WTC11 (cell line): ENCODE data around the gene DUSP15. TPM values are rescaled to one million over a fixed set of nuclear protein-coding genes. Genes with fewer than 3 reads are reported as not detected.

Experiments used
- ATAC-seq: fragments of 200-7000 bp; cut with Tn5 transposase; 2 replicates; pipeline ENCODE4 v1.10.0; 2021; ENCODE audit warnings: mild to moderate bottlenecking, moderate library complexity
- CTCF ChIA-PET: fragments of 300-600 bp; sonication (Branson Sonifier 250); formaldehyde crosslinking; loops from one replicate; lab custom pipeline; 2021; ENCODE audit warnings: antibody characterized with exemption; lab: Charles Lee
- POLR2A ChIA-PET: fragments of 350-600 bp; sonication (Branson Sonifier 250); formaldehyde crosslinking; loops from one replicate; lab custom pipeline; 2021; ENCODE audit warnings: antibody characterized with exemption; lab: Charles Lee
- DNase-seq: peaks from one replicate; pipeline ENCODE4 v3.0.0; 2021; ENCODE audit warnings: low spot score
- H3K27ac Mint-ChIP-seq: 2 replicates; pipeline ENCODE4 v1.8.0; 2021; ENCODE audit warnings: mixed read lengths
- H3K27me3 Mint-ChIP-seq: 2 replicates; pipeline ENCODE4 v1.8.0; 2021; ENCODE audit warnings: low read depth, mild to moderate bottlenecking, moderate library complexity, mixed read lengths
- H3K36me3 Mint-ChIP-seq: 2 replicates; pipeline ENCODE4 v1.8.0; 2021; ENCODE audit warnings: mixed read lengths
- H3K4me1 Mint-ChIP-seq: 2 replicates; pipeline ENCODE4 v1.8.0; 2022; ENCODE audit warnings: mixed read lengths
- H3K4me3 Mint-ChIP-seq: 2 replicates; pipeline ENCODE4 v1.8.0; 2021; ENCODE audit warnings: mild to moderate bottlenecking, moderate library complexity, mixed read lengths
- H3K9me3 Mint-ChIP-seq: 2 replicates; pipeline ENCODE4 v1.8.0; 2021; ENCODE audit warnings: mixed read lengths
- ATF1 ChIP-seq: sonication (generic); formaldehyde crosslinking; IDR thresholded peaks from 2 replicates; pipeline ENCODE4 v1.8.1; 2023; ENCODE audit warnings: mild to moderate bottlenecking, moderate library complexity, missing genetic modification reagents
- CREM ChIP-seq: sonication (generic); formaldehyde crosslinking; IDR thresholded peaks from 2 replicates; pipeline ENCODE4 v1.8.1; 2022; ENCODE audit warnings: mild to moderate bottlenecking, missing genetic modification reagents, moderate library complexity
- ELF4 ChIP-seq: sonication (generic); formaldehyde crosslinking; IDR thresholded peaks from 2 replicates; pipeline ENCODE4 v1.8.1; 2022; ENCODE audit warnings: low read depth, mild to moderate bottlenecking, moderate library complexity, missing genetic modification reagents
- ETV6 ChIP-seq: sonication (generic); formaldehyde crosslinking; IDR thresholded peaks from 2 replicates; pipeline ENCODE4 v1.8.1; 2022; ENCODE audit warnings: mild to moderate bottlenecking, missing genetic modification reagents
- FOXP1 ChIP-seq: sonication (generic); formaldehyde crosslinking; IDR thresholded peaks from 2 replicates; pipeline ENCODE4 v1.8.0; 2022; ENCODE audit warnings: missing genetic modification reagents, mild to moderate bottlenecking, moderate library complexity, borderline replicate concordance
- GABPB1 ChIP-seq: sonication (generic); formaldehyde crosslinking; IDR thresholded peaks from 2 replicates; pipeline ENCODE4 v1.8.1; 2023; ENCODE audit warnings: mild to moderate bottlenecking, missing genetic modification reagents
- KAT7 ChIP-seq: sonication (generic); formaldehyde crosslinking; IDR thresholded peaks from 2 replicates; pipeline ENCODE4 v1.8.1; 2023; ENCODE audit warnings: missing genetic modification reagents, mild to moderate bottlenecking, borderline replicate concordance
- NR2C2 ChIP-seq: sonication (generic); formaldehyde crosslinking; IDR thresholded peaks from 2 replicates; pipeline ENCODE4 v1.8.0; 2022; ENCODE audit warnings: mild to moderate bottlenecking, missing genetic modification reagents
- NR3C1 ChIP-seq: sonication (generic); formaldehyde crosslinking; conservative IDR thresholded peaks from 2 replicates; pipeline ENCODE4 v1.8.1; 2023; ENCODE audit warnings: low read depth, mild to moderate bottlenecking, missing genetic modification reagents
- OVOL2 ChIP-seq: fragments of 250-450 bp; sonication (Bioruptor Pico); IDR thresholded peaks from 2 replicates; pipeline ENCODE4 v1.9.0; 2021; ENCODE audit warnings: mild to moderate bottlenecking, borderline replicate concordance
- SMAD3 ChIP-seq: sonication (generic); formaldehyde crosslinking; IDR thresholded peaks from 2 replicates; pipeline ENCODE4 v1.8.0; 2022; ENCODE audit warnings: missing genetic modification reagents, mild to moderate bottlenecking, borderline replicate concordance
- SOX15 ChIP-seq: fragments of 250-450 bp; sonication (Bioruptor Pico); IDR thresholded peaks from 2 replicates; pipeline ENCODE4 v1.9.0; 2021; ENCODE audit warnings: mild to moderate bottlenecking
- SP1 ChIP-seq: sonication (generic); formaldehyde crosslinking; conservative IDR thresholded peaks from 2 replicates; pipeline ENCODE4 v1.8.1; 2022; ENCODE audit warnings: missing genetic modification reagents
- TCF7 ChIP-seq: sonication (generic); formaldehyde crosslinking; IDR thresholded peaks from 2 replicates; pipeline ENCODE4 v1.8.0; 2022; ENCODE audit warnings: mild to moderate bottlenecking, low read depth, missing genetic modification reagents, moderate library complexity
- ZBTB21 ChIP-seq: sonication (generic); formaldehyde crosslinking; IDR thresholded peaks from 2 replicates; pipeline ENCODE4 v1.8.1; 2023; ENCODE audit warnings: mild to moderate bottlenecking, missing genetic modification reagents, borderline replicate concordance
- ZNF263 ChIP-seq: sonication (generic); formaldehyde crosslinking; IDR thresholded peaks from 2 replicates; pipeline ENCODE4 v1.8.1; 2022; ENCODE audit warnings: low read depth, mild to moderate bottlenecking, moderate library complexity, missing genetic modification reagents
- ZNF416 ChIP-seq: fragments of 250-450 bp; sonication (Bioruptor Pico); IDR thresholded peaks from 2 replicates; pipeline ENCODE4 v1.9.0; 2021; ENCODE audit warnings: mild to moderate bottlenecking, inconsistent platforms
- total RNA-seq: library from RNA; stranded (reverse); gene quantifications from 3 replicates; pipeline ENCODE4 v1.2.3, GENCODE V29; 2021
- TF ChIP-seq, protein P1 (sequence below): sonication (generic); formaldehyde crosslinking; IDR thresholded peaks from 2 replicates; pipeline ENCODE4 v1.8.1; 2022; ENCODE audit warnings: low read depth, missing genetic modification reagents, borderline replicate concordance
- TF ChIP-seq, protein P2 (sequence below): fragments of 250-450 bp; sonication (Bioruptor Pico); IDR thresholded peaks from 2 replicates; pipeline ENCODE4 v2.1.2; 2022; ENCODE audit warnings: mild to moderate bottlenecking, moderate library complexity
- TF ChIP-seq, protein P3 (sequence below): sonication (generic); formaldehyde crosslinking; IDR thresholded peaks from 2 replicates; pipeline ENCODE4 v1.8.1; 2022; ENCODE audit warnings: mild to moderate bottlenecking, moderate library complexity, missing genetic modification reagents
- TF ChIP-seq, protein P4 (sequence below): fragments of 250-450 bp; sonication (Bioruptor Pico); IDR thresholded peaks from 2 replicates; pipeline ENCODE4 v1.9.0; 2021; ENCODE audit warnings: moderate library complexity, mild to moderate bottlenecking, inconsistent platforms, borderline replicate concordance
- TF ChIP-seq, protein P5 (sequence below): sonication (generic); formaldehyde crosslinking; IDR thresholded peaks from 2 replicates; pipeline ENCODE4 v1.8.1; 2023; ENCODE audit warnings: mild to moderate bottlenecking, missing genetic modification reagents, borderline replicate concordance
- TF ChIP-seq, protein P6 (sequence below): fragments of 200-600 bp; IDR thresholded peaks from 2 replicates; pipeline ENCODE4 v1.8.0; 2022; ENCODE audit warnings: antibody characterized with exemption
- TF ChIP-seq, protein P7 (sequence below): sonication (generic); formaldehyde crosslinking; IDR thresholded peaks from 2 replicates; pipeline ENCODE4 v1.8.0; 2022; ENCODE audit warnings: mild to moderate bottlenecking, missing genetic modification reagents

The DUSP15 gene
- total RNA-seq, 1 experiment from 2014 or later: 1.7 TPM

DNA sequence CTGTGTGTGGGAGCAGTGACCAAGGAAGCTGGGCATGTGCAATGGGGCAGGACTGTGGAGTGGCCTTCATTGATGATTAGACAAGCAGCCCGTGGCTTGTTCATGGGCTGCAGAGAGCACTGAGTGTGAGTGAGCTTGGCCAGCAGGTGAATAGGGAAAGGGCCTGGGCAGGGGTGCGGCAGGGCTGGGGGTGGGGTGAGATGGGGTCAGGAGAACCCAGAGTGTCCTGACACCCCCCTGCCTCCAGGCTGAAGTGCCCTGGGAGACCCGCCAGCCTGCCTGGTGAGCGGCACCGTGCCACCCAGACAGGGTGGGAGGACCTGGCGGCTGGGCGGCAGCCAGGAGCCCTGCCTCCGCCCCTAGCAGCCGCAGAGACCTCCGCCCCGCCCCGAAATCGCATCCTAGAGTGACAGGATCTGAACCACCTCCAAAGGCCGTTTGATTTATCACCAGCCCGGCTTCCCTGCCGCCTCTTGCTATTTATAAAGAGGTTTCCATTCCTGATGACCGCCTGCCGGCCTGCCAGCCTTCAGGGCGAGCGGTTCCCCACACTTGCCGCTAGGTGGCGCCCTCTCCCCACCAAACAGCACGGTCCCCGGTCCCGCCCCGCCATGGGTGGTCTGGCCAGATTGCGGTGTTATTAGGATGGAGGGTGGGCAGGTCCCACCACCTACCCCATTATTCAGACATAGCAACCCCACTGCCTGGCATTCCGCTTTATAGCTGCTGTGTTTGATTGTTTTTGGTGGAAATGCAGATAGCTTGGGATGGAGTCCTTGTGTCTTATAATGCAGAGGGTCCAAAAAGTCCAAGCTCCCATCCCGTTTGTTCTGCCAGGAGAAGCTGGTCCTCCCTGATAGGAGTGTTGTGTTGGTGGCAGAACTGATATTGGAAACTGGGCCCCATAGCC, 47.7 kb downstream of the DUSP15 start:
- H3K27me3 Mint-ChIP-seq: no peaks in the 10 kb centered on the region
- ATAC-seq: peak; percentile 73
- no peaks in the 10 kb centered on the region for H3K9me3 Mint-ChIP-seq
- no peak for TF ChIP-seq ZNF416 (CRISPR knock-in tag)
- TF ChIP-seq ZBTB21 (CRISPR knock-in tag): no peak
- TF ChIP-seq, protein P1, sequence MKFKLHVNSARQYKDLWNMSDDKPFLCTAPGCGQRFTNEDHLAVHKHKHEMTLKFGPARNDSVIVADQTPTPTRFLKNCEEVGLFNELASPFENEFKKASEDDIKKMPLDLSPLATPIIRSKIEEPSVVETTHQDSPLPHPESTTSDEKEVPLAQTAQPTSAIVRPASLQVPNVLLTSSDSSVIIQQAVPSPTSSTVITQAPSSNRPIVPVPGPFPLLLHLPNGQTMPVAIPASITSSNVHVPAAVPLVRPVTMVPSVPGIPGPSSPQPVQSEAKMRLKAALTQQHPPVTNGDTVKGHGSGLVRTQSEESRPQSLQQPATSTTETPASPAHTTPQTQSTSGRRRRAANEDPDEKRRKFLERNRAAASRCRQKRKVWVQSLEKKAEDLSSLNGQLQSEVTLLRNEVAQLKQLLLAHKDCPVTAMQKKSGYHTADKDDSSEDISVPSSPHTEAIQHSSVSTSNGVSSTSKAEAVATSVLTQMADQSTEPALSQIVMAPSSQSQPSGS (CRISPR knock-in tag): no peak
- no peak for TF ChIP-seq KAT7
- TF ChIP-seq SP1 (CRISPR knock-in tag): no peak
- peak; percentile 39; the same call in 1 of the 2 replicates for TF ChIP-seq GABPB1 (CRISPR knock-in tag)
- no peak for TF ChIP-seq OVOL2 (CRISPR knock-in tag)
- TF ChIP-seq ELF4 (CRISPR knock-in tag): no peak
- TF ChIP-seq, protein P2, sequence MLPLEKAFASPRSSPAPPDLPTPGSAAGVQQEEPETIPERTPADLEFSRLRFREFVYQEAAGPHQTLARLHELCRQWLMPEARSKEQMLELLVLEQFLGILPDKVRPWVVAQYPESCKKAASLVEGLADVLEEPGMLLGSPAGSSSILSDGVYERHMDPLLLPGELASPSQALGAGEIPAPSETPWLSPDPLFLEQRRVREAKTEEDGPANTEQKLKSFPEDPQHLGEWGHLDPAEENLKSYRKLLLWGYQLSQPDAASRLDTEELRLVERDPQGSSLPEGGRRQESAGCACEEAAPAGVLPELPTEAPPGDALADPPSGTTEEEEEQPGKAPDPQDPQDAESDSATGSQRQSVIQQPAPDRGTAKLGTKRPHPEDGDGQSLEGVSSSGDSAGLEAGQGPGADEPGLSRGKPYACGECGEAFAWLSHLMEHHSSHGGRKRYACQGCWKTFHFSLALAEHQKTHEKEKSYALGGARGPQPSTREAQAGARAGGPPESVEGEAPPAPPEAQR (CRISPR knock-in tag): no peak
- no peak for TF ChIP-seq NR3C1 (CRISPR knock-in tag)
- TF ChIP-seq ATF1 (CRISPR knock-in tag): no peak
- no peak for TF ChIP-seq TCF7 (CRISPR knock-in tag)
- TF ChIP-seq, protein P3, sequence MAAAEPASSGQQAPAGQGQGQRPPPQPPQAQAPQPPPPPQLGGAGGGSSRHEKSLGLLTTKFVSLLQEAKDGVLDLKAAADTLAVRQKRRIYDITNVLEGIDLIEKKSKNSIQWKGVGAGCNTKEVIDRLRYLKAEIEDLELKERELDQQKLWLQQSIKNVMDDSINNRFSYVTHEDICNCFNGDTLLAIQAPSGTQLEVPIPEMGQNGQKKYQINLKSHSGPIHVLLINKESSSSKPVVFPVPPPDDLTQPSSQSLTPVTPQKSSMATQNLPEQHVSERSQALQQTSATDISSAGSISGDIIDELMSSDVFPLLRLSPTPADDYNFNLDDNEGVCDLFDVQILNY: no peak
- peak; percentile 18; the same call in 1 of the 2 replicates for TF ChIP-seq ETV6 (CRISPR knock-in tag)
- no peak for TF ChIP-seq SMAD3 (CRISPR knock-in tag)
- TF ChIP-seq SOX15 (CRISPR knock-in tag): no peak
- TF ChIP-seq, protein P4, sequence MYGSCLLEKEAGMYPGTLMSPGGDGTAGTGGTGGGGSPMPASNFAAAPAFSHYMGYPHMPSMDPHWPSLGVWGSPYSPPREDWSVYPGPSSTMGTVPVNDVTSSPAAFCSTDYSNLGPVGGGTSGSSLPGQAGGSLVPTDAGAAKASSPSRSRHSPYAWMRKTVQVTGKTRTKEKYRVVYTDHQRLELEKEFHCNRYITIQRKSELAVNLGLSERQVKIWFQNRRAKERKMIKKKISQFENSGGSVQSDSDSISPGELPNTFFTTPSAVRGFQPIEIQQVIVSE (CRISPR knock-in tag): no peak
- TF ChIP-seq CREM (CRISPR knock-in tag): no peak
- TF ChIP-seq, protein P5, sequence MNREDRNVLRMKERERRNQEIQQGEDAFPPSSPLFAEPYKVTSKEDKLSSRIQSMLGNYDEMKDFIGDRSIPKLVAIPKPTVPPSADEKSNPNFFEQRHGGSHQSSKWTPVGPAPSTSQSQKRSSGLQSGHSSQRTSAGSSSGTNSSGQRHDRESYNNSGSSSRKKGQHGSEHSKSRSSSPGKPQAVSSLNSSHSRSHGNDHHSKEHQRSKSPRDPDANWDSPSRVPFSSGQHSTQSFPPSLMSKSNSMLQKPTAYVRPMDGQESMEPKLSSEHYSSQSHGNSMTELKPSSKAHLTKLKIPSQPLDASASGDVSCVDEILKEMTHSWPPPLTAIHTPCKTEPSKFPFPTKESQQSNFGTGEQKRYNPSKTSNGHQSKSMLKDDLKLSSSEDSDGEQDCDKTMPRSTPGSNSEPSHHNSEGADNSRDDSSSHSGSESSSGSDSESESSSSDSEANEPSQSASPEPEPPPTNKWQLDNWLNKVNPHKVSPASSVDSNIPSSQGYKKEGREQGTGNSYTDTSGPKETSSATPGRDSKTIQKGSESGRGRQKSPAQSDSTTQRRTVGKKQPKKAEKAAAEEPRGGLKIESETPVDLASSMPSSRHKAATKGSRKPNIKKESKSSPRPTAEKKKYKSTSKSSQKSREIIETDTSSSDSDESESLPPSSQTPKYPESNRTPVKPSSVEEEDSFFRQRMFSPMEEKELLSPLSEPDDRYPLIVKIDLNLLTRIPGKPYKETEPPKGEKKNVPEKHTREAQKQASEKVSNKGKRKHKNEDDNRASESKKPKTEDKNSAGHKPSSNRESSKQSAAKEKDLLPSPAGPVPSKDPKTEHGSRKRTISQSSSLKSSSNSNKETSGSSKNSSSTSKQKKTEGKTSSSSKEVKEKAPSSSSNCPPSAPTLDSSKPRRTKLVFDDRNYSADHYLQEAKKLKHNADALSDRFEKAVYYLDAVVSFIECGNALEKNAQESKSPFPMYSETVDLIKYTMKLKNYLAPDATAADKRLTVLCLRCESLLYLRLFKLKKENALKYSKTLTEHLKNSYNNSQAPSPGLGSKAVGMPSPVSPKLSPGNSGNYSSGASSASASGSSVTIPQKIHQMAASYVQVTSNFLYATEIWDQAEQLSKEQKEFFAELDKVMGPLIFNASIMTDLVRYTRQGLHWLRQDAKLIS (CRISPR knock-in tag): no peak
- TF ChIP-seq FOXP1 (CRISPR knock-in tag): no peak
- TF ChIP-seq, protein P6, sequence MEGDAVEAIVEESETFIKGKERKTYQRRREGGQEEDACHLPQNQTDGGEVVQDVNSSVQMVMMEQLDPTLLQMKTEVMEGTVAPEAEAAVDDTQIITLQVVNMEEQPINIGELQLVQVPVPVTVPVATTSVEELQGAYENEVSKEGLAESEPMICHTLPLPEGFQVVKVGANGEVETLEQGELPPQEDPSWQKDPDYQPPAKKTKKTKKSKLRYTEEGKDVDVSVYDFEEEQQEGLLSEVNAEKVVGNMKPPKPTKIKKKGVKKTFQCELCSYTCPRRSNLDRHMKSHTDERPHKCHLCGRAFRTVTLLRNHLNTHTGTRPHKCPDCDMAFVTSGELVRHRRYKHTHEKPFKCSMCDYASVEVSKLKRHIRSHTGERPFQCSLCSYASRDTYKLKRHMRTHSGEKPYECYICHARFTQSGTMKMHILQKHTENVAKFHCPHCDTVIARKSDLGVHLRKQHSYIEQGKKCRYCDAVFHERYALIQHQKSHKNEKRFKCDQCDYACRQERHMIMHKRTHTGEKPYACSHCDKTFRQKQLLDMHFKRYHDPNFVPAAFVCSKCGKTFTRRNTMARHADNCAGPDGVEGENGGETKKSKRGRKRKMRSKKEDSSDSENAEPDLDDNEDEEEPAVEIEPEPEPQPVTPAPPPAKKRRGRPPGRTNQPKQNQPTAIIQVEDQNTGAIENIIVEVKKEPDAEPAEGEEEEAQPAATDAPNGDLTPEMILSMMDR: peak; percentile 99
- TF ChIP-seq ZNF263: no peak
- TF ChIP-seq, protein P7, sequence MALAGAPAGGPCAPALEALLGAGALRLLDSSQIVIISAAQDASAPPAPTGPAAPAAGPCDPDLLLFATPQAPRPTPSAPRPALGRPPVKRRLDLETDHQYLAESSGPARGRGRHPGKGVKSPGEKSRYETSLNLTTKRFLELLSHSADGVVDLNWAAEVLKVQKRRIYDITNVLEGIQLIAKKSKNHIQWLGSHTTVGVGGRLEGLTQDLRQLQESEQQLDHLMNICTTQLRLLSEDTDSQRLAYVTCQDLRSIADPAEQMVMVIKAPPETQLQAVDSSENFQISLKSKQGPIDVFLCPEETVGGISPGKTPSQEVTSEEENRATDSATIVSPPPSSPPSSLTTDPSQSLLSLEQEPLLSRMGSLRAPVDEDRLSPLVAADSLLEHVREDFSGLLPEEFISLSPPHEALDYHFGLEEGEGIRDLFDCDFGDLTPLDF (CRISPR knock-in tag): no peak
- TF ChIP-seq NR2C2 (CRISPR knock-in tag): no peak
- TF ChIP-seq, all 79 proteins: peak for 3
- Mint-ChIP-seq H3K4me1 (peaks cover 7% of the 10 kb centered on the region; the same call in 1 of the 2 replicates), H3K4me3 (peak overlapping the region; percentile 49), H3K27ac (no peak overlapping the region), H3K36me3 (no peaks in the 10 kb centered on the region)
- peak; percentile 92 for DNase-seq
- CTCF ChIA-PET: interaction anchor here (0.5 to 5.1 kb wide), 28 partner anchors 9 to 281 kb away, joined by 3 to 33 read pairs (median 4); partner anchors contain the start of genes FOXS1 and PDRG1
- POLR2A ChIA-PET: interaction anchor here (0.8 kb wide), 1 partner anchor 195 kb away, joined by 3 read pairs; no protein-coding TSS in a partner anchor
